ENCODE results near the gene PTH1R. TPM values are rescaled to one million over a fixed set of nuclear protein-coding genes. Genes with fewer than 3 reads are reported as not detected.

Gene PTH1R
- total and polyA plus RNA-seq, 10 of the 15 experiments (the other 5 are each of a cell fraction or from before 2014, with no cell fraction given): not detected

DNA sequence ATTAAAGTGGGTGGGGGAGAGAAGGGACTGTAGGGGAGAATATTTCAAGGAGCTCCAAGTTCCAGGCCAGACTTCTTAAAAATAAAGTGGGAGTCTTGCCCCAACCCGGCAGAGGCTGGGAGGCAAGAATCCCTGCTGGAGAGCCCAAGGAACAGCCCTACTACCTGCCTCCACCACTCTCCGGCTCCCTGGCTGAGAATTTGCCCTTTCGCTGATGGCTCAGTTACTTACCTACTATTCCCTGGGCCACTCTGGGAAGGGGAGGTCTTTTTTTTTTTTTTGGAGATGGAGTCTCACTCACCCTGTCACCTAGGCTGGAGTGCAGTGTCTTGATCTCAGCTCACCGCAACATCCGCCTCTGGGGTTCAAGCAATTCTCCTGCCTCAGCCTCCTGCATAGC, 29.8 kb upstream of the PTH1R start (continued):
- TF ChIP-seq, protein P1, sequence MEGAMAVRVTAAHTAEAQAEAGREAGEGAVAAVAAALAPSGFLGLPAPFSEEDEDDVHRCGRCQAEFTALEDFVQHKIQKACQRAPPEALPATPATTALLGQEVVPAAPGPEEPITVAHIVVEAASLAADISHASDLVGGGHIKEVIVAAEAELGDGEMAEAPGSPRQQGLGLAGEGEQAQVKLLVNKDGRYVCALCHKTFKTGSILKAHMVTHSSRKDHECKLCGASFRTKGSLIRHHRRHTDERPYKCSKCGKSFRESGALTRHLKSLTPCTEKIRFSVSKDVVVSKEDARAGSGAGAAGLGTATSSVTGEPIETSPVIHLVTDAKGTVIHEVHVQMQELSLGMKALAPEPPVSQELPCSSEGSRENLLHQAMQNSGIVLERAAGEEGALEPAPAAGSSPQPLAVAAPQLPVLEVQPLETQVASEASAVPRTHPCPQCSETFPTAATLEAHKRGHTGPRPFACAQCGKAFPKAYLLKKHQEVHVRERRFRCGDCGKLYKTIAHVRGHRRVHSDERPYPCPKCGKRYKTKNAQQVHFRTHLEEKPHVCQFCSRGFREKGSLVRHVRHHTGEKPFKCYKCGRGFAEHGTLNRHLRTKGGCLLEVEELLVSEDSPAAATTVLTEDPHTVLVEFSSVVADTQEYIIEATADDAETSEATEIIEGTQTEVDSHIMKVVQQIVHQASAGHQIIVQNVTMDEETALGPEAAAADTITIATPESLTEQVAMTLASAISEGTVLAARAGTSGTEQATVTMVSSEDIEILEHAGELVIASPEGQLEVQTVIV (IDR thresholded peaks at IDR 0.05; ENCODE audit: borderline replicate concordance, partially characterized antibody): no peak
- no peak for TF ChIP-seq NFIC (IDR thresholded peaks at IDR 0.05; ENCODE audit: low read depth, low read length)
- TF ChIP-seq BRCA1 (IDR thresholded peaks at IDR 0.05; ENCODE audit: low read depth, low read length): no peak

DNA sequence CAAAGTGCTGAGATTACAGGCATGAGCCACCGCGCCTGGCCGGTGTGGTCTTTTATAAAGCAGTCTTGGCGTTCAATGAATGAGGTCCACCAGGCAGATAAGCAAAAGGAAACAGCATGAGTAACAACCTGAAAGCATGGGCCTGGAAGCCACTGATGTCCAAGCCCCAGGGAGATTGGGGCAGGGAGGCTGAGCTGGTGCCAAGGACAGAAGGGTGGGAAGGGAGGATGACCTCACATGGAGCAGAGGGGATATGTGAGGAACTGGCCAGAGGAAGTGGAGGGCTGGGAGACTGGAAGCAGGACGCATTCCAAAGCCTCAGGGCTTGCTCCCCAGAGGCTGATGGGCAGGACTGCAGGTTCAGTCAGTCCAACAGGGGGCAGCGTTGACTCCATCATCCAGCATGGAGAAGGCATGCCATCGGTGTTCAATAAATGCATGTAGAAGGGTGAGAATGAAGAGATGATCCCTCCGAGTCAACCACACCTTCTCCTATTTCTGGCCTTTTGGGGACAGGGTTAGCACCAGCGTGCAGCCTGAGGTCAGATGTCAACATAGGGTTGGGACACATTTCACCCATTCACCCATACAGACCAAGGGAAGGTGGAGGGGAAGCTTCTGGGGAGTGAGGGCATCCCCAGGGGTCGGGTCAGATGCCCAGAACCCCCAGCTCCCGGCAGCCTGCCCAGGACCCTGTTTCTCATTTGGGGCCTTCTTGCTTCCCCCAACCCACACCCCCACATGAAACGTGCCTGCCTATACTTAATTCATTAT, 29.1 kb upstream of the PTH1R start:
- CTCF ChIA-PET: interaction anchor here (0.8 to 1.5 kb wide), 5 partner anchors 12 to 475 kb away, joined by 3 to 5 read pairs (median 4); no protein-coding TSS in a partner anchor
- WGBS (ENCODE audit: insufficient coverage, insufficient replicate concordance, low lambda C conversion rate, missing lambda C conversion rate): 50% methylated on average over 12 of the region's 12 CpGs
- intact Hi-C loops (cut with micrococcal nuclease; ENCODE audit: unreplicated experiment): no loop called here
- DNase-seq (ENCODE audit: low read depth, low spot score) (no peak), ATAC-seq (no peak), FAIRE-seq (no peak)
- Histone ChIP-seq H3K36me3 (ENCODE audit: control insufficient read depth in 2 of 2, insufficient read depth in 2 of 2, low read length in 1 of 2) (no peaks in the 10 kb centered on the region), H3K4me3 (no peak overlapping the region), H3K9ac (ENCODE audit: control insufficient read depth, insufficient read depth, low read length) (no peak overlapping the region), H3K27me3 (replicated peaks in 1 of 2; ENCODE audit: control insufficient read depth in 2 of 2, insufficient read depth in 2 of 2, low read length in 1 of 2) (no peaks in the 10 kb centered on the region; a peak in 1 of 4 replicates), H4K20me1 (ENCODE audit: control insufficient read depth, insufficient read depth) (no peaks in the 10 kb centered on the region), H3K79me2 (ENCODE audit: control insufficient read depth, insufficient read depth, low read length) (no peaks in the 10 kb centered on the region), H3K4me2 (ENCODE audit: control insufficient read depth, insufficient read depth) (no peak overlapping the region), H3K4me1 (ENCODE audit: control insufficient read depth, insufficient read depth, low read length) (peaks cover 9% of the 10 kb centered on the region), H2AFZ (ENCODE audit: control insufficient read depth, low read depth, low read length) (no peak overlapping the region), H3K27ac (ENCODE audit: control insufficient read depth, insufficient read depth) (no peak overlapping the region), H3K9me3 (replicated peaks; ENCODE audit: control insufficient read depth, insufficient read depth, low read length) (no peaks in the 10 kb centered on the region)
- in situ Hi-C loops (cut with MboI): no loop called here
- SMC1A ChIA-PET (ENCODE audit: uncharacterized antibody, unreplicated experiment): interaction anchor here (1.0 kb wide), 1 partner anchor 27 kb away, joined by 3 read pairs; no protein-coding TSS in a partner anchor
- RAD21 ChIA-PET (ENCODE audit: unreplicated experiment): no interaction called here
- POLR2A ChIA-PET: interaction anchor here (0.6 kb wide), 1 partner anchor 71 kb away, joined by 3 read pairs; no protein-coding TSS in a partner anchor
- TF ChIP-seq, protein P2, sequence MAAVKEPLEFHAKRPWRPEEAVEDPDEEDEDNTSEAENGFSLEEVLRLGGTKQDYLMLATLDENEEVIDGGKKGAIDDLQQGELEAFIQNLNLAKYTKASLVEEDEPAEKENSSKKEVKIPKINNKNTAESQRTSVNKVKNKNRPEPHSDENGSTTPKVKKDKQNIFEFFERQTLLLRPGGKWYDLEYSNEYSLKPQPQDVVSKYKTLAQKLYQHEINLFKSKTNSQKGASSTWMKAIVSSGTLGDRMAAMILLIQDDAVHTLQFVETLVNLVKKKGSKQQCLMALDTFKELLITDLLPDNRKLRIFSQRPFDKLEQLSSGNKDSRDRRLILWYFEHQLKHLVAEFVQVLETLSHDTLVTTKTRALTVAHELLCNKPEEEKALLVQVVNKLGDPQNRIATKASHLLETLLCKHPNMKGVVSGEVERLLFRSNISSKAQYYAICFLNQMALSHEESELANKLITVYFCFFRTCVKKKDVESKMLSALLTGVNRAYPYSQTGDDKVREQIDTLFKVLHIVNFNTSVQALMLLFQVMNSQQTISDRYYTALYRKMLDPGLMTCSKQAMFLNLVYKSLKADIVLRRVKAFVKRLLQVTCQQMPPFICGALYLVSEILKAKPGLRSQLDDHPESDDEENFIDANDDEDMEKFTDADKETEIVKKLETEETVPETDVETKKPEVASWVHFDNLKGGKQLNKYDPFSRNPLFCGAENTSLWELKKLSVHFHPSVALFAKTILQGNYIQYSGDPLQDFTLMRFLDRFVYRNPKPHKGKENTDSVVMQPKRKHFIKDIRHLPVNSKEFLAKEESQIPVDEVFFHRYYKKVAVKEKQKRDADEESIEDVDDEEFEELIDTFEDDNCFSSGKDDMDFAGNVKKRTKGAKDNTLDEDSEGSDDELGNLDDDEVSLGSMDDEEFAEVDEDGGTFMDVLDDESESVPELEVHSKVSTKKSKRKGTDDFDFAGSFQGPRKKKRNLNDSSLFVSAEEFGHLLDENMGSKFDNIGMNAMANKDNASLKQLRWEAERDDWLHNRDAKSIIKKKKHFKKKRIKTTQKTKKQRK (IDR thresholded peaks at IDR 0.05; ENCODE audit: low read depth, low read length): no peak
- TF ChIP-seq SIX5 (IDR thresholded peaks at IDR 0.05; ENCODE audit: low read depth, low read length, severe bottlenecking): no peak
- TF ChIP-seq, protein P3, sequence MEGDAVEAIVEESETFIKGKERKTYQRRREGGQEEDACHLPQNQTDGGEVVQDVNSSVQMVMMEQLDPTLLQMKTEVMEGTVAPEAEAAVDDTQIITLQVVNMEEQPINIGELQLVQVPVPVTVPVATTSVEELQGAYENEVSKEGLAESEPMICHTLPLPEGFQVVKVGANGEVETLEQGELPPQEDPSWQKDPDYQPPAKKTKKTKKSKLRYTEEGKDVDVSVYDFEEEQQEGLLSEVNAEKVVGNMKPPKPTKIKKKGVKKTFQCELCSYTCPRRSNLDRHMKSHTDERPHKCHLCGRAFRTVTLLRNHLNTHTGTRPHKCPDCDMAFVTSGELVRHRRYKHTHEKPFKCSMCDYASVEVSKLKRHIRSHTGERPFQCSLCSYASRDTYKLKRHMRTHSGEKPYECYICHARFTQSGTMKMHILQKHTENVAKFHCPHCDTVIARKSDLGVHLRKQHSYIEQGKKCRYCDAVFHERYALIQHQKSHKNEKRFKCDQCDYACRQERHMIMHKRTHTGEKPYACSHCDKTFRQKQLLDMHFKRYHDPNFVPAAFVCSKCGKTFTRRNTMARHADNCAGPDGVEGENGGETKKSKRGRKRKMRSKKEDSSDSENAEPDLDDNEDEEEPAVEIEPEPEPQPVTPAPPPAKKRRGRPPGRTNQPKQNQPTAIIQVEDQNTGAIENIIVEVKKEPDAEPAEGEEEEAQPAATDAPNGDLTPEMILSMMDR (IDR thresholded peaks at IDR 0.05 in 2 of 3, conservative IDR thresholded peaks at IDR 0.05 in 1 of 3; ENCODE audit: control insufficient read depth in 2 of 3, extremely low read depth in 1 of 3, insufficient read depth in 1 of 3, low read depth in 3 of 3, low read length in 3 of 3): peak; percentile 30 to 58 (median 43); a peak in 5 of 6 replicates
- BruUV-seq (replicated peaks): no TSS peak

Data from GM12878 (cell line).